A673 (cell line): ENCODE results near the gene MAFF. TPM values are rescaled to one million over a fixed set of nuclear protein-coding genes. Genes with fewer than 3 reads are reported as not detected.

Experiments
- BruUV-seq: library from RNA; stranded (reverse); fragments of 400-500 nt; replicated peaks from 2 replicates; lab custom pipeline; 2021; lab: Mats Ljungman, UMichigan
- CTCF ChIA-PET: fragments of 300-600 bp; sonication (Branson Sonifier 250); formaldehyde crosslinking; loops from one replicate; lab custom pipeline; 2022; ENCODE audit warnings: antibody characterized with exemption; lab: Charles Lee
- POLR2A ChIA-PET: fragments of 300-600 bp; sonication (Branson Sonifier 250); formaldehyde crosslinking; loops from one replicate; lab custom pipeline; 2022; ENCODE audit warnings: antibody characterized with exemption; ENCODE audit not compliant: low non-redundant PET; lab: Charles Lee
- DNase-seq: peaks from one replicate; pipeline ENCODE4 v3.0.0-alpha.2; 2015; ENCODE audit warnings: low spot score
- H3K27ac ChIP-seq: fragments of 200-600 bp; sonication (generic); 2 replicates; pipeline ENCODE4 v1.5.1; 2016; ENCODE audit warnings: mixed run types, low read depth, mild to moderate bottlenecking, mixed read lengths, antibody characterized with exemption, low read length; ENCODE audit not compliant: poor library complexity, severe bottlenecking
- H3K27me3 ChIP-seq: fragments of 200-600 bp; sonication (generic); replicated peaks from 2 replicates; pipeline ENCODE4 v1.6.1; 2017; ENCODE audit warnings: mixed run types, low read depth, mild to moderate bottlenecking, mixed read lengths, antibody characterized with exemption, low read length; ENCODE audit not compliant: insufficient read depth, poor library complexity
- H3K36me3 ChIP-seq: fragments of 200-600 bp; sonication (generic); 2 replicates; pipeline ENCODE4 v1.6.1; 2016; ENCODE audit warnings: mixed run types, mild to moderate bottlenecking, mixed read lengths, antibody characterized with exemption, low read length; ENCODE audit not compliant: insufficient read depth, poor library complexity, severe bottlenecking
- H3K4me1 ChIP-seq: fragments of 200-600 bp; sonication (generic); 2 replicates; pipeline ENCODE4 v1.6.1; 2017; ENCODE audit warnings: mixed run types, mild to moderate bottlenecking, mixed read lengths, antibody characterized with exemption, low read length; ENCODE audit not compliant: insufficient read depth, poor library complexity, severe bottlenecking
- H3K4me3 ChIP-seq: fragments of 200-600 bp; sonication (generic); 2 replicates; pipeline ENCODE4 v1.5.1; 2016; ENCODE audit warnings: low read depth, mixed run types, mild to moderate bottlenecking, mixed read lengths, low read length; ENCODE audit not compliant: poor library complexity, severe bottlenecking
- H3K9me3 ChIP-seq: fragments of 200-600 bp; sonication (generic); 2 replicates; pipeline ENCODE4 v1.6.1; 2016; ENCODE audit warnings: mixed run types, low read depth, mild to moderate bottlenecking, mixed read lengths, antibody characterized with exemption, low read length; ENCODE audit not compliant: poor library complexity, severe bottlenecking
- CTCF ChIP-seq: fragments of 300-800, 200-600 bp; sonication (generic); conservative IDR thresholded peaks from 2 replicates; pipeline ENCODE4 v1.5.1; 2017; ENCODE audit warnings: low read depth, mild to moderate bottlenecking, antibody characterized with exemption, low read length, moderate library complexity, mixed read lengths
- EZH2 ChIP-seq: fragments of 200-600 bp; sonication (generic); IDR thresholded peaks from 2 replicates; pipeline ENCODE4 v1.6.1; 2017; ENCODE audit warnings: borderline replicate concordance, low read depth, mild to moderate bottlenecking, mixed read lengths, antibody characterized with exemption, low read length; ENCODE audit not compliant: poor library complexity, severe bottlenecking
- intact Hi-C: fragments of 100-400 bp; cut with micrococcal nuclease; formaldehyde crosslinking; loops from one replicate; pipeline ENCODE4 v1.10.0; 2022; ENCODE audit not compliant: unreplicated experiment
- total RNA-seq: library from RNA; stranded (reverse); gene quantifications from 2 replicates; pipeline ENCODE4 v1.2.3, GENCODE V29; 2021

Gene MAFF
- total RNA-seq, 1 experiment from 2014 or later: 6.3 TPM

- CTCF ChIA-PET: no interaction called here
- Histone ChIP-seq H3K36me3 (no peaks in the 10 kb centered on the region), H3K9me3 (no peaks in the 10 kb centered on the region), H3K27ac (no peak overlapping the region), H3K4me3 (no peak overlapping the region), H3K27me3 (no peaks in the 10 kb centered on the region), H3K4me1 (no peaks in the 10 kb centered on the region)
- DNase-seq: no peak
- intact Hi-C loops: no loop called here
- no TSS peak for BruUV-seq
- POLR2A ChIA-PET: no interaction called here
- TF ChIP-seq EZH2 (no peak), CTCF (no peak)
Measured at GRCh38 chr22:38264322-38264843, 62.6 kb downstream of the MAFF start.

Other genes starting within 250 kb of the MAFF start
- gene C22orf23, start 248.4 kb upstream of the MAFF start, total RNA-seq: 0.64 and 0.66 TPM in 2 replicates
- gene POLR2F, start 248.3 kb upstream of the MAFF start, total RNA-seq: 150 and 162 TPM in 2 replicates
- gene SOX10, start 217.4 kb upstream of the MAFF start, total RNA-seq: not detected in 2 replicates
- gene PICK1, start 144.6 kb upstream of the MAFF start, total RNA-seq: 24.8 and 26.6 TPM in 2 replicates
- not detected in 2 replicates for gene SLC16A8, start 117.8 kb upstream of the MAFF start, total RNA-seq
- gene BAIAP2L2, start 91.3 kb upstream of the MAFF start, total RNA-seq: 1.6 and 2.5 TPM in 2 replicates
- 31.8 and 40.8 TPM in 2 replicates for gene PLA2G6, start 20.2 kb upstream of the MAFF start, total RNA-seq
- 45.6 and 50.9 TPM in 2 replicates for gene TMEM184B, start 71.0 kb downstream of the MAFF start, total RNA-seq
- gene CSNK1E, start 115.4 kb downstream of the MAFF start, total RNA-seq: 196 and 200 TPM in 2 replicates